NCI-H2081 (cell line): Measurements from ENCODE around the gene PLIN4.
A peak's percentile ranks its signal among the peaks of the same experiment; 100 is the strongest.
"Not testable (repeated sequence)": the region's sequence is repeated elsewhere in the genome, so short reads cannot be mapped to it uniquely, and the experiment has no call there.

Experiments used
- DNase-seq, 2 experiments: peaks; one replicate each; lab custom pipeline; 2025; lab: John Stamatoyannopoulos, UW

PLIN4 gene

DNA sequence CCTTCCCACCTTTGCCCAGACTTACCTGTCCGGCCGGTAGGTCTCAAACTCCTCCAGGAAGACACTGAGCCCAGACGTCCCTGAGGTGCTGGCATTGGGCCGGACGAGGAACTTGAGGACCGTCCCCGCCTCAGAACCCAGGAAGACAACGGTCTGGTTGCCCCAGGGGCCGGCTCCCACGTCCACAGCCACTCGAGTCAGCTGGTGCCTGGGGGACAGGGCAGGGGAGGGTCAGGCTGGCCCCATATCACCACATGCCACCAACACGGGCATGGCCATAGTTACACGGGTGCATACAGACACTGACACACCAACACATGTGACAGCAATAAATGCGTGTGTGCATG, 29.9 kb upstream of the PLIN4 start:
- no peak for DNase-seq

DNA sequence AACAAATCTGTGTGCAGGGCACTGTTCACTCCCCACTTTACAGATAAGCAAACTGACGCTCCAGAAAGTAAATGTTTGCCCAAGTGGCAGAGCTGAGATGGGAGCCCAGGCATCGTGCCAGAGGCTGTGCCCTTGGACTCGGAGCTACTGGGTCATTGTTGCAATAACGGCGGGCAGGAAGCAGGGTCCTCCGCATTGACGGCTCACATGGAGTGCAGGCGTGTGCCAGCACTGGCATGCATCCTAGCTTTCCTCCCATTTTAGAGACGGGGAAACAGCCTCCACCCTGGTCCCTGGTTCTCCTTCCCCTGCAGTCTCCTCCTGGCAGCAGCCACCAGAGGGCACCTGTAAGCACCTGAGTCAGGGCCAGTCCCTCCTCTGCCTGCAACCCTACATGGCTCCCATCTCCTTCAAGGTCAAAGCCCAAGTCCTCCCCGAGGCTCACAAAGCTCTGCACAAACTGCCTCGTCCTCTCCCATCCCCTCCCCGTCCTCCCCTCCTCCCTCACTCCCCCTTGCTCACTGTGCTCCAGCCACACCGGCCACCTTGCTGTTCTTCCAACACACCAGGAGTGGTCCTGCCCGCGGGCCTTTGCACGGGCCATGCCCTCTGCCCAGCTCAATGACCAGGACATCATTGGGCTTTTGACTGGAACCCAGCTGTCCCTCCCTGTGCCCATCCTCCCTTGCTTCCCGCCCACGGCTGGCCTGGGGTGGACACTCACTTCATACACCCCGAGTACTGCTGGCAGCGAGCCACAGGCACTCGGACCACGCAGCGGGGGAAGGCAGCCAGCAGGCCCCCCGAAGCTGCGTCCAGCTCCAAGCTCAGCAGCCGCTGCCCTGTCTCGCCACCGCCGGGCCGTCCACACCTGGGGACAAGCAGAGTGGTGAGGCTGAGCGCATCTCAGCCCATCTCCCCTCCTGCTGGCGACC, 29.3 kb upstream of the PLIN4 start:
- peak in 1 of 2 experiments; percentile 24 for DNase-seq

DNA sequence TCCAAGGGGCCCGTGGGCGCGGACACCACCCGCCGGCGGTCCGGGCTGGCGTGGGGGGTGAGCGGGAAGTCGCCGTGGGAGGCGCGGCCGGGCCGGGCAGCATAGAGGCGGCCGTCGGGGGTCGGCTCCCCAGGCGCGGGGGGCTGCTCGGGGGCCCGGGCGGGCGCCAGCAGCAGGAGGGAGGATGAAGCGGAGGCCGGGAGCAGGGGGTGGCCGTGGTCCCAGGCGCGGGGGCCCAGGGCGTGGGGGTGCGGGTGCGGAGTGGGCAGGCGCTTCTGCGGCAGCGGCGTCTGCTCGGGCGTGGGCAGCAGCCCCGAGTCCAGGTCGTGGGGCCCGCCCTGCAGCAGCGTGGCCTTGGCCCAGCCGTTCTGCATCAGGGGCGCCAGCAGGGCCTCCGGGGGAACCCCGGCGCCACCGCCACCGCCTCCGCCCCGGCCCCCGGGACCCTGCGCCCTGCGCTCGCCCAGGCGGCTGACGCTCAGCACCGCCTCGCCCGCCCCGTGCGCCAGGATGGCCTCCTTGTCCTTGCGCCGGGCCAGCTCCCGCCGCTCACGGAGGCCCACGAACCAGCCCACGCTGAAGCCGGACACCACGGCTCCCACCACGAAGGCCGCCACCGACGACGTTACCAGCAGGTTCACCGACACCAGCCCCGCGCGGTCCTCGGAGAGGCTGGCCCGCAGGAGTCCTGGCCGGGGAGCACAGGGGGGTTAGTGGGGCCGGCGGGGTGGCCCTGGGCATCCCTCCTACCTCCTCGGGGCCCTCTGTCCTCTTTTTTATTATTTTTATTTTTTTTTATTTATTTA, 25.8 kb upstream of the PLIN4 start:
- DNase-seq = no peak

DNA sequence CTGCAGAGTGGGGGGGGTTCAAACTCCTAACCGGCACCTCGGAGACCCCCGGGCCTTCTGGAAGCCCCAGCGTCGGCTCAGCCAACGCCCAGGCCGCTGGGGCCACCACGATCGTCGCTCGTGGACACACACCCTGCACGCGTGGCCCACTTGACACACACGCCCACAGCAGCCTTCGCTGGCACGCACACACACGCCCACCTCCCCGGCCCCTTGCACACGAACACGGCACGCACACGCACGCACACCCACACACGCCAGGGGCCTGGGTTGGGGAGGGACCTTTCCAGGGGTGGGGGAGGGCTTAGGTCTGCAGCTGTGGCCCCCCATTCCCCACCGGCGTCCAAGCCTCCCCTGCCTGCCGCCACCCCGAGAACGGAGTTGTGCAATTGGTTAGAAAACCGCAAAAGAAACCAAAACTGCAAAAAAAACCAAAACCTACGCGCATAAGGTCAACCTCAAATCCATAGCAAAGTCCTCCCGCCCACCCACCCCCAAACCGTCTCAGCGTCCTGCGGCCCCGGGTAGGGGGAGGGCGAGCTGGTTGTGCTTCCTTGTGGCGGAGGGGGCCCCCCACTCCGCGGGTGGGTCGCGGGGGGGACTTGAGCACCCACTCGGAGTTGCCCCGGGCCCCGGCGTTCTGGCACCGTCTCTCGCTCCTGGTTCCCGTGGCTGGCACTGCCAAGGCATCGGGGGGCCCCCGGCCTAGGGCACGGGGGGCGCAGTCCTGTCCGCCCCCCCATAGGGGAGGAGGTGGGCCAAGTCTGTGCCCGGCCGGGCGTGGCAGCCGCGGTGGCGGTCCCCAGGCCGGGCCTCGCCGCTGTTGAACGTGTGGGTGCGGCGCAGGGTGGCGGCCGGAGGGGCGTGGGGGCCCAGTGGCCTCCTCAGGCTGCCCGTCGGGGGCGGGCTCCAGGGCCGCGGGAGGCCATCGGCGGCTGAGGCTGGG, 24.9 kb upstream of the PLIN4 start:
- no peak for DNase-seq

- not testable (repeated sequence) for DNase-seq
Measured at GRCh38 chr19:4541806-4542145, 23.5 kb upstream of the PLIN4 start.

GRCh38 chr19:4541114-4541805, 23.0 kb upstream of the PLIN4 start:
- no peak for DNase-seq

DNA sequence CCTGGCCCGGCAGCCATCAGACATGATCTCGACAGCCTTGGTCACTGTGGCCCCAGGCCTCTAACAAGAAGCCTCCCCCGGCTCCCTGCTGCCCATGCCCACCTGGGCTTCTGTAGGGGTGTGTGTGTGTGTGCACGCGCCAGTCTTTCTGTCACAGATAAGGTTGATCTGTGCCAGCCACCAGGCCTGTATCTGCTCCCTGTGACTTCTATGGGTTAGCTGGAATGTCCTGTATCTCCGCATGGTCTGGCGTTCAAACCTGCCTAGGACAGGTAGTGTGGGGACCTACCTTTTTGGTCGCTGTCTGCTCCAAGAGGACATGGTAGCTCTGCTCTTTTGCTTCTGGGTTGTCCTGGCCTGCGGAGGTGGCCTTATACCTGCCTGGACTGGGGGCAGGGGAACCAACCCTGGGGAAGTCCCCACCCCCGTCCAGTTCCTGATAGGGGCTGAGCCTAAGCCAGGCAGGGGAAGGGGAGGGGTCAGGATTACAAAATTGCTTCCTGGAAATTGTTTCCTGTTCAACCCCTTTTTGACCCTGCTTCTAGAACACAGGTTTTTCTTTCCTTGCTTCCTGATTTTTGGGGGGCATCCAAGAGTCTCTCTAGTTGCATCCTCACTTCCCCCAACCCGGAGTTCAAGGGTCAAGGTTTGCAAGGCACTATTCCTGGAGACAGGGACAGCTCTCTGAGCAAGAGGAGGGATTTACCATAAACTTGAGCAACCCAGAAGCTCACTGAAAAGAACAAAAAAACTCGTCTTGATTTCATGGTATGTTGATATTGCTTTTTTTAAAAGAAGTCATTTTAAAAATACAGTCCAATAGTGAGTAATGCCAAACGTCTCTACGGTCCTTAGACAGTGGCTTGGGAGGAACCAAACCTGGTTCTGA, 21.7 kb upstream of the PLIN4 start, which contains the start of gene LRG1:
Gene LRG1 (minus strand): TSS at position 344 of the 889 bp plus-strand sequence. CDS start 23 bp downstream, at position 321.
- DNase-seq = no peak

DNA sequence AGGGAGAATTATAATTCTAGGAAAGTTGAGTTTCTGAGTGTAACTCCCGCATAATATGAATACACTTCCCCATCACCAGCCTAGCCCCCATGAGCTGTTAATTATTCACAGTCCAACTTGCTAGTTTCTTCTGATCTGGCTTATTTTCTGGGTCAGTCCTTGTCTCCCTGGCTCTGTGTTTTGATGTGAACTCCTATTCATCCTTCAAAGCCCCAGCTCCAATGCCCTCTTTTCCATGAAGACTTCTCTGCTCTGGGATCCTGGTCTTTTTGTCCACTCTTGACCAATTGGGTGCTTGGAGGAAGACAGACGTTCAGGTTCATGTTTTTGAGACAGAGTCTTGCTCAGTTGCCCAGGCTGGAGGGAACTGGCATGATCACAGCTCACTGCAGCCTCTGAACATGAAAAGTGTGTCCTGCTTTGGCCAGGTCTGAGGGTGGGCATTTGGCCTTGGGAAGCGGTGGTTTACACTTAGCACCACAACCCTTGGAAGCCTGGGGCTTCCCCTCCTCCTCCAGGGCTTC, 20.9 kb upstream of the PLIN4 start:
- no peak for DNase-seq

DNA sequence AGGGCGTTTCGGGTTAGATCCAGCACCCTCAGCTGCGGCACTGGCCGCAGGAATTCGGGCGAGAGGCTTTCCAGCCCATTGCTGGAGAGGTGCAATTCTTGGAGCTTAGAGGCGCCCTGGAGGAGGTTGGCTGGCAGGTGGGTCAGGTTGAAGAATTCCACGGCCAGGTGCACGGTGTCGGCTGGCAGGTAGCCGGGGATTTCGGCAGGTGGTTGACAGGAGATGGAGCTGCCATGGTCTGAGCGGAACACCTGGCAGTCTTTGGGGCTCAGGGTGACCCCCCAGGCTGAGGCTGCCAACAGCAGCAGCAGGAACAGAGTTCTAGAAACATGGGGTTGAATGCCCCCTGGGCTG, 20.3 kb upstream of the PLIN4 start:
- DNase-seq = peak; percentile 14 to 51

DNA sequence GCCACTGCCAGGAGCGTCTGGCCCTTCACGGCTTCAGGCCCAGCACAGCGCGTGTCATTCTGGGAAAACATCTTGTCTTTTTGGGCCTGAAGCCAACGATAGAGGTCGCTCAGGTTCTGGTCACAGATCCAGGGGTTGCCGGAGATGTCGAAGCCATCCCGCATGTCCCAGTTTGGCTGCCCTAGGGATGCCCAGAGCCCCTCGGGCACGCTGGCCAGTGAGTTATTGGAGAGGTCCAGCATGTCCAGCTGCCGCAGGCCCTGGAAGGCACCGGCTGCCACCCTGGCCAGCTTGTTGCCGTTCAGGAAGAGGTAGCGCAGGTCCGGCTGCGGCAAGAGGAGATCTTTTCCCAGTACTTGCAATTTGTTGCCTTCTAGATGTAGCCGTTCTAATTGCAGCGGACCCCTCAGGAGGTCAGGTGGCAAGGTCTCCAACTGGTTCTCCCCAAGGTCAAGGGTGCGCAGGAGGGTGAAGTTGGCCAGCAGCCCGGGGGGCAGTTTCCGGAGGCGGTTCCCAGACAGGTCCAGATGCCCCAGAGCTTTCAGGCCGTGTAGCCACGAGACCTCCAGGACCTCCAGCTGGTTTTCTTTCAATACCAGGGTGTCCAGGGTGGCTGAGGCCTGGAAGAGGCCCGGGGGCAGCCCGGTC, 19.8 kb upstream of the PLIN4 start:
- DNase-seq = no peak

- no peak for DNase-seq
Measured at GRCh38 chr19:4536798-4537197, 18.5 kb upstream of the PLIN4 start.

- DNase-seq = peak; percentile 75 to 85
Measured at GRCh38 chr19:4534836-4535658, 16.8 kb upstream of the PLIN4 start, which contains the start of gene PLIN5. Gene PLIN5 (minus strand): TSS chr19:4535224. CDS start chr19:4534074, 1,150 bp downstream.

DNA sequence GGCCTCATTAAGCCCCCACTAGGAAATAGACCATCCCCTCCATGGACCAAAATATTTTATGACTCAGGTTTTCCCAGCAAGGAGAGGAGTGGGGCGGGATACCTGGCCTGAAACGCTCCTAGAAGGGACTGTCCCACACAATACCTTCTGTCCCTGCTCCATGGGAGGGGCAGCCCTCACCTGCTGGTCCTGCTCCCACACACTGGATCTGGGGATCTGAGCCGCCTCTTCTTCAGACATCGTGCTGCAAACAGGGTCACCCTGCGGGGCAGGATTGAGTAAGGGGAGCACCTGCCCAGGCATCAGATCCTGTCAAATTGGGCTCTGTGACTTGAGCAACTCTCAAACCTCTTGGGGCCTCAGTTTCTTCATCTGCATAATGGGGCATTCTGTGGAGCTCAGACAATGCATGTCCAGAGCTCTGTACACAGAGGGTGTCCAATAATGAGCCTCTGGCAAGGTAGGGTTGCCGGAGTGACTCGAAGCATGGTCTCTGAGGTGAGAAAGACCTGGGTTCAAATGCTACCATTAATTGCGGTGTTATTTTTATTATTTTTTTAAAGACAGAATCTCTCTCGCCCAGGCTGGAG, 15.6 kb upstream of the PLIN4 start:
- DNase-seq = no peak

DNA sequence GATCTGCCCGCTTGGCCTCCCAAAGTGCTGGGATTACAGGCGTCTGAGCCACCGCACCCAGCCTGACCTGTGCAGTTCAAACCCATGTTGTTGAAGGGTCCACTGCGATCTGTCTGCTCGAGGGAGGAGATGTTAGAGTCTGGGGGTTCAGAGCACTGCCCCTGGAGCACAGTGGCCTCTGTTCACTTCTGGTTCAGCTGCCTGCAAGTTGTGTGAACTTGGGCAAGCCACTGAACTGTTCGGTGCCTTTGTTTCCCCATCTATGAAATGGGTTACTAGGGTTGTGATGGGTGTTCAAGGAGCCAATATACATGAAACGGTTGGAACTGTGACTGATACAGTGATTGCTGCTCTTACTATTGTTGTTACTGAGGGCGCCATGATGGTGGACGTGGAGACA, 15.0 kb upstream of the PLIN4 start:
- DNase-seq = no peak

DNA sequence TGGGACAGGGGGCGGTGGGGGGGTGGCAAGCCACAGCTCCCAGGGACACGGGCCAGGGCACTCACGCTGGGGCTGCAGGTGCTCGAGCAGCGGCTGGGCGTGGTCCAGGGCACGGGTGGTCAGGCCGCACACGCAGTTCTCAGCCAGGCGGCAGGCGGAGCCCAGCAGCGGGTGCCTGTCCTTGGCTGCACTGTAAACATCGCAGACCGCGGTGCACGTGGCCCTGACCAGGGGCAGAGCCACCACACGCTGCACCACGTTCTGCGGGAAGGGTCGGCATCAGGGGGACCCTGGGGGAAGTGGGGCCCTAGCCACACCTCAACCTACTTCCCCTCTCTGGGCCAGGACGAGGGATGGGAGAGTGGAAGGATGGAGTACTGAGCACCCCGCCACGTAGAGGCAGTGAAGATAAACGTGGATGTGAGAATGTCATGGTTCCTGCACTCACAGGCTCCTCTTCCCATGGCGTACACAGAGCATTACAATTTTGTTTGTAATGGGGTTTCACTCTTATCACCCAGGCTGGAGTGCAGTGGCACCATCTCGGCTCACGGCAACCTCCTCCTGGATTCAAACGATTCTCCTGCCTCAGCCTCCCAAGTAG, 13.4 kb upstream of the PLIN4 start:
- no peak for DNase-seq

DNA sequence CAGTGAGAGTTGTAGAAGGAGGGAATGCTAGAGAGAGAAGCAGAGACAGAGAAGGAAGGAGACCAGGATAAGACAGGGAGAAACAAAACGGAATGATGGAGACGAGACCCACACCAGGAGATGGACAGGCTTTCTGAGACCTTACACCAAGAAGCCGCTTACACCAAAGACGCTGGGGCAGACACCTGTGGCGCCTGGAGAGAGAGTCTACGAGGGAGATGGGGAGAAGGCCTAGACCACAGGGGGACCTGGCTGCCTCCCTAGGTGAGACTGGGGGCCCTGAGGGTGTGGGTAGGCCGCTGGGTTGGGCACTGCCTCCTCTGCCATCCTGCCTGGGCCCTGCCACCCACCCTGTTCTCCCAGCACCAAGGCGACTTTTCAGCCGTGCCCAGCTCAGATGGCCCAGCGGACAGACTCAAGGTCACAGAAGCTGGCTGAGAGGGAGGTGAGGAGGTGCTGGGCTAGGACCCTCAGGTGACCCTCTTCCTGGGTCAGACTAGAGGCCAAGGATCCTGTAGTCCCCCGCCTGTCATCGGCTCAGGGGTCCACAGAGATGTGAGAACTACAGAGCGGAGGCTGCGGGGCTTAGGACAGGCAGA, 11.7 kb upstream of the PLIN4 start:
- no peak for DNase-seq

- DNase-seq = no peak
Measured at GRCh38 chr19:4528843-4529242, 10.6 kb upstream of the PLIN4 start.
